ENCODE data around the gene NDUFA13.

Gene NDUFA13

GRCh38 chr19:19544954-19545591 is 29.0 kb downstream of the NDUFA13 start:
- DNase-seq (ENCODE audit: extremely low spot score), result no peak
- TF ChIP-seq CTCF (IDR thresholded peaks at IDR 0.05; ENCODE audit: control extremely low read depth, extremely low read depth, low read depth, missing control alignments), result no peak
- POLR2A ChIA-PET, result no interaction called here
- CTCF ChIA-PET, result interaction anchor here (2.0 to 16.5 kb wide), 2 partner anchors 10 to 11 kb away, joined by 11 to 251 read pairs; partner anchors contain the start of genes CILP2 and YJEFN3

- CTCF ChIA-PET, result interaction anchor here (2.0 to 16.5 kb wide), 2 partner anchors 10 to 11 kb away, joined by 11 to 251 read pairs; partner anchors contain the start of genes CILP2 and YJEFN3
- TF ChIP-seq CTCF (IDR thresholded peaks at IDR 0.05; ENCODE audit: control extremely low read depth, extremely low read depth, low read depth, missing control alignments), result no peak
- POLR2A ChIA-PET, result no interaction called here
- DNase-seq (ENCODE audit: extremely low spot score), result no peak
Observed at GRCh38 chr19:19545707-19546106, 29.7 kb downstream of the NDUFA13 start.

- ChIA-PET POLR2A (no interaction called here), CTCF (interaction anchor here (2.0 to 16.5 kb wide), 2 partner anchors 9 to 13 kb away, joined by 11 to 251 read pairs; partner anchors contain the start of genes CILP2 and YJEFN3)
- no peak for DNase-seq (ENCODE audit: extremely low spot score)
- no peak for TF ChIP-seq CTCF (IDR thresholded peaks at IDR 0.05; ENCODE audit: control extremely low read depth, extremely low read depth, low read depth, missing control alignments)
Observed at GRCh38 chr19:19546751-19547162, 30.7 kb downstream of the NDUFA13 start.

- POLR2A ChIA-PET, result interaction anchor here (0.5 kb wide), 1 partner anchor 116 kb away, joined by 3 read pairs; the partner anchor contains the start of gene ATP13A1
- no peak for DNase-seq (ENCODE audit: extremely low spot score)
- TF ChIP-seq CTCF (IDR thresholded peaks at IDR 0.05; ENCODE audit: control extremely low read depth, extremely low read depth, low read depth, missing control alignments), result no peak
- CTCF ChIA-PET, result interaction anchor here (16.5 kb wide), 1 partner anchor 14 kb away, joined by 251 read pairs; the partner anchor contains the start of genes CILP2 and YJEFN3
Observed at GRCh38 chr19:19547674-19548336, 31.8 kb downstream of the NDUFA13 start.

GRCh38 chr19:19548915-19549759 is 33.1 kb downstream of the NDUFA13 start:
- ChIA-PET POLR2A (no interaction called here), CTCF (interaction anchor here (1.1 to 16.5 kb wide), 4 partner anchors 9 to 91 kb away, joined by 3 to 251 read pairs (median 4); partner anchors contain the start of genes CILP2 and YJEFN3)
- DNase-seq (ENCODE audit: extremely low spot score), result no peak
- TF ChIP-seq CTCF (IDR thresholded peaks at IDR 0.05; ENCODE audit: control extremely low read depth, extremely low read depth, low read depth, missing control alignments), result no peak
